SH-SY5Y (cell line): ENCODE results near the gene TARBP1.

Experiments
- GATA2 ChIP-seq: IDR thresholded peaks from 2 replicates; pipeline ENCODE4 v1.6.1; 2011; ENCODE audit warnings: mild to moderate bottlenecking, low read depth, low read length
- GATA3 ChIP-seq: IDR thresholded peaks from 2 replicates; pipeline ENCODE4 v1.6.1; 2011; ENCODE audit warnings: low read depth, mild to moderate bottlenecking, low read length, moderate library complexity

DNA sequence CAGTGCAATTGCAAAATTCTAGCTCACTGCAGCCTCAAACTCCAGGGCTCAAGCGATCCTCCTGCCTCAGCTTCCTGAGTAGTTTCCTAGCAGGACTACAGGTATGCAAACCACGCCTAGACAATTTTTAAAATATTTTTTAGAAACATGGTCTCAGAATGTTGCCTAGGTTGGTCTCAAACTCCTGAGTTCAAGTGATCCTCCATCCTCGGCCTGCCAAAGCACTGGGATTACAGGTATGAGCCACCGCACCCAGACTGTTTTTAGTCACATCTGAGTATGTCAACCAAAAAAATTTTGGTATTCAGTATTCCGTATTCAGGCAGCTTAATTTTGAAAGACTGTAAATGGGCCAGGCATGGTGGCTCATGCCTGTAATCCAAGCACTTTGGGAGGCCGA, 11.2 kb downstream of the TARBP1 start:
- TF ChIP-seq GATA2 (no peak), GATA3 (no peak)
